SHP77 treated with DMSO at 0.1 percent for 48 hours (cell line): ENCODE data around the gene SFMBT2.
"Not testable (repeated sequence)": the region's sequence is repeated elsewhere in the genome, so short reads cannot be mapped to it uniquely, and the experiment has no call there.

ENCODE experiments used
- DNase-seq: peaks from one replicate; lab custom pipeline; 2025; lab: John Stamatoyannopoulos, UW

The SFMBT2 gene

GRCh38 chr10:7182327-7182726 lies 228.5 kb downstream of the SFMBT2 start:
- not testable (repeated sequence) for DNase-seq

GRCh38 chr10:7181420-7181819 lies 229.4 kb downstream of the SFMBT2 start:
- no peak for DNase-seq

GRCh38 chr10:7179536-7179935 lies 231.3 kb downstream of the SFMBT2 start:
- DNase-seq, result no peak

GRCh38 chr10:7173948-7174347 lies 236.9 kb downstream of the SFMBT2 start:
- no peak for DNase-seq

GRCh38 chr10:7171825-7172224 lies 239.0 kb downstream of the SFMBT2 start:
- DNase-seq, result no peak

- no peak for DNase-seq
Observed at GRCh38 chr10:7170626-7171322, 240.1 kb downstream of the SFMBT2 start.

- DNase-seq, result no peak
Observed at GRCh38 chr10:7168414-7168813, 242.4 kb downstream of the SFMBT2 start.

- peak; percentile 66 for DNase-seq
Observed at GRCh38 chr10:7165500-7166177, 245.2 kb downstream of the SFMBT2 start.

- no peak for DNase-seq
Observed at GRCh38 chr10:7164955-7165354, 245.9 kb downstream of the SFMBT2 start.

GRCh38 chr10:7162331-7162730 lies 248.5 kb downstream of the SFMBT2 start:
- no peak for DNase-seq

- no peak for DNase-seq
Observed at GRCh38 chr10:7161484-7162250, 249.2 kb downstream of the SFMBT2 start.

GRCh38 chr10:7159928-7160327 lies 250.9 kb downstream of the SFMBT2 start:
- no peak for DNase-seq

- no peak for DNase-seq
Observed at GRCh38 chr10:7159517-7159916, 251.3 kb downstream of the SFMBT2 start.

- no peak for DNase-seq
Observed at GRCh38 chr10:7157091-7157490, 253.7 kb downstream of the SFMBT2 start.

GRCh38 chr10:7153750-7154149 lies 257.1 kb downstream of the SFMBT2 start:
- DNase-seq, result no peak

GRCh38 chr10:7152982-7153381 lies 257.9 kb downstream of the SFMBT2 start:
- no peak for DNase-seq

- no peak for DNase-seq
Observed at GRCh38 chr10:7152341-7152740, 258.5 kb downstream of the SFMBT2 start.

GRCh38 chr10:7151538-7151937 lies 259.3 kb downstream of the SFMBT2 start:
- no peak for DNase-seq

GRCh38 chr10:7150349-7150748 lies 260.5 kb downstream of the SFMBT2 start:
- DNase-seq, result no peak

GRCh38 chr10:7146189-7146588 lies 264.6 kb downstream of the SFMBT2 start:
- DNase-seq, result no peak

GRCh38 chr10:7136016-7136415 lies 274.8 kb downstream of the SFMBT2 start:
- no peak for DNase-seq

GRCh38 chr10:7135188-7135587 lies 275.6 kb downstream of the SFMBT2 start:
- DNase-seq, result no peak

GRCh38 chr10:7134448-7134847 lies 276.4 kb downstream of the SFMBT2 start:
- DNase-seq, result no peak
